ENCODE results near the gene LRRC53.

DNA sequence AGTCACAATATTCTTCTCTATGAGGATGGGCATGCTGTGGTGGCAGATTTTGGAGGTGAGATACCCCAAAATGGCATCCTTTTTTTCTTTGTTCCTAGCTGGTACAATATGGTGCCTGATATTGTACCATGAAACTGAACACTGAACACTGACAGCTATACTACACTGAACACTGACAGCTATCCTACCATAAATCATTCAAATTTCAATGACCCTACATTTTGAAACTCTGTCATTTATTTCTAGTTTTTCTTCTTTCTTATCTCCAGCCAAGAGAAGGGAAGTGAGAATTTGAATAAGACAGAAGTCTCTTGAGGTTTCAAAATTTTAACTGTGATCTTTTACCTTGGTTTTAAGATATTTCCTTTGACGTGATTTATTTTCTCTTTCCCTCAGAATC lies 76.3 kb downstream of the LRRC53 start:
- TF ChIP-seq, protein P1, sequence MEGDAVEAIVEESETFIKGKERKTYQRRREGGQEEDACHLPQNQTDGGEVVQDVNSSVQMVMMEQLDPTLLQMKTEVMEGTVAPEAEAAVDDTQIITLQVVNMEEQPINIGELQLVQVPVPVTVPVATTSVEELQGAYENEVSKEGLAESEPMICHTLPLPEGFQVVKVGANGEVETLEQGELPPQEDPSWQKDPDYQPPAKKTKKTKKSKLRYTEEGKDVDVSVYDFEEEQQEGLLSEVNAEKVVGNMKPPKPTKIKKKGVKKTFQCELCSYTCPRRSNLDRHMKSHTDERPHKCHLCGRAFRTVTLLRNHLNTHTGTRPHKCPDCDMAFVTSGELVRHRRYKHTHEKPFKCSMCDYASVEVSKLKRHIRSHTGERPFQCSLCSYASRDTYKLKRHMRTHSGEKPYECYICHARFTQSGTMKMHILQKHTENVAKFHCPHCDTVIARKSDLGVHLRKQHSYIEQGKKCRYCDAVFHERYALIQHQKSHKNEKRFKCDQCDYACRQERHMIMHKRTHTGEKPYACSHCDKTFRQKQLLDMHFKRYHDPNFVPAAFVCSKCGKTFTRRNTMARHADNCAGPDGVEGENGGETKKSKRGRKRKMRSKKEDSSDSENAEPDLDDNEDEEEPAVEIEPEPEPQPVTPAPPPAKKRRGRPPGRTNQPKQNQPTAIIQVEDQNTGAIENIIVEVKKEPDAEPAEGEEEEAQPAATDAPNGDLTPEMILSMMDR (IDR thresholded peaks at IDR 0.05): no peak
- no peak for TF ChIP-seq POLR2A (IDR thresholded peaks at IDR 0.05)
- no peak for TF ChIP-seq POLR2AphosphoS5 (IDR thresholded peaks at IDR 0.05)
